Right renal pelvis (tissue), 4 donors: ENCODE measurements around the gene ECHS1. TPM values are rescaled to one million over a fixed set of nuclear protein-coding genes. Genes with fewer than 3 reads are reported as not detected.
"Not testable (repeated sequence)": the region's sequence is repeated elsewhere in the genome, so short reads cannot be mapped to it uniquely, and the experiment has no call there.

ENCODE experiments used
- DNase-seq, 4 donors: peaks; one replicate each; pipeline ENCODE4 v3.0.0-alpha.2; 2013; ENCODE audit warnings: low read depth in 4 of 4, low spot score in 3 of 4, missing footprints in 1 of 4
- polyA plus RNA-seq, 4 donors: library from polyadenylated mRNA; unstranded; fragments of 120-200 nt; gene quantifications; one replicate each; pipeline ENCODE4 v1.2.1, GENCODE V29; 2013; ENCODE audit not compliant: insufficient read length in 4 of 4

The ECHS1 gene
- polyA plus RNA-seq, 4 donors = 140 to 163 (median 150) TPM

GRCh38 chr10:133400624-133401424 lies 27.7 kb upstream of the ECHS1 start:
- DNase-seq = no peak

- no peak for DNase-seq
Measured at GRCh38 chr10:133399123-133399601, 26.0 kb upstream of the ECHS1 start.

GRCh38 chr10:133397938-133398337 lies 24.8 kb upstream of the ECHS1 start:
- no peak for DNase-seq

GRCh38 chr10:133396035-133396624 lies 23.0 kb upstream of the ECHS1 start:
- DNase-seq = no peak

- no peak for DNase-seq
Measured at GRCh38 chr10:133394801-133395221, 21.7 kb upstream of the ECHS1 start.

- DNase-seq = peak; percentile 88 to 93 (median 90)
Measured at GRCh38 chr10:133394064-133394663, 21.0 kb upstream of the ECHS1 start, which contains the start of gene MTG1. Gene MTG1, plus strand, starts transcription at chr10:133394157. Its CDS starts 64 bp downstream, at chr10:133394221.

- no peak for DNase-seq
Measured at GRCh38 chr10:133393401-133394063, 20.4 kb upstream of the ECHS1 start.

GRCh38 chr10:133391761-133392518 lies 18.8 kb upstream of the ECHS1 start:
- DNase-seq = no peak

- DNase-seq = no peak
Measured at GRCh38 chr10:133391249-133391635, 18.1 kb upstream of the ECHS1 start.

GRCh38 chr10:133390597-133391248 lies 17.6 kb upstream of the ECHS1 start:
- DNase-seq = no peak

- no peak for DNase-seq
Measured at GRCh38 chr10:133388973-133389818, 16.0 kb upstream of the ECHS1 start.

- no peak for DNase-seq
Measured at GRCh38 chr10:133388236-133388972, 15.2 kb upstream of the ECHS1 start.

- DNase-seq = not testable (repeated sequence)
Measured at GRCh38 chr10:133386951-133387350, 13.8 kb upstream of the ECHS1 start.

- DNase-seq = no peak
Measured at GRCh38 chr10:133385214-133385613, 12.1 kb upstream of the ECHS1 start.

- DNase-seq = no peak
Measured at GRCh38 chr10:133384071-133384470, 10.9 kb upstream of the ECHS1 start.

GRCh38 chr10:133383551-133383950 lies 10.4 kb upstream of the ECHS1 start:
- no peak for DNase-seq

GRCh38 chr10:133381036-133381435 lies 7.9 kb upstream of the ECHS1 start:
- no peak for DNase-seq
